Stimulated activated CD4-positive, alpha-beta T cell treated with anti-CD3 and anti-CD28 coated beads, Interleukin-2, amount 100 ng/mL, for 4 hours (primary cell): Measurements from ENCODE around the gene OR5AU1.

Source experiments
- DNase-seq: peaks from one replicate; pipeline ENCODE4 v3.0.0-alpha.2; 2020; ENCODE audit warnings: low read depth

Gene OR5AU1

DNA sequence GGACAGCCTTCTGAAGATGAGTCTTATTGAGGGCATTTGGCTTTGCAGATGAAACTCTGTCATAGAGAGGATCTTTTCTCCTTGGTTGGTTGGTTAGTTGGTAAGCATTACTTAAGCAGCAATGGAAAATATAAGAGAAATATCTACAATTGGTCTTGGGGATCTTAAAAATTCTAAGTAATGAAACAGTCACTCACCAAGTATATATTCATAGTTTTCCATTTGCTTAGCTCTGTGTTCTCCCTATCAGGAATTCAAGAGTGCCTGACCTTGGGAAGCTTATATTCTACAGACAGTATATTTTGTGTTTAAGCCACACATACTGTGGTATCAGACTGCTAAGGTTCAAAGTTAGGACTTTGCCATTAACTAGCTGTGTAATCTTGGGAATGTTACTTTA lies at the start of gene OR5AU1:
Gene OR5AU1 (minus strand): TSS at position 101 of the 400 bp plus-strand sequence. CDS start 191 bp downstream, outside the sequence.
- DNase-seq, result no peak

DNA sequence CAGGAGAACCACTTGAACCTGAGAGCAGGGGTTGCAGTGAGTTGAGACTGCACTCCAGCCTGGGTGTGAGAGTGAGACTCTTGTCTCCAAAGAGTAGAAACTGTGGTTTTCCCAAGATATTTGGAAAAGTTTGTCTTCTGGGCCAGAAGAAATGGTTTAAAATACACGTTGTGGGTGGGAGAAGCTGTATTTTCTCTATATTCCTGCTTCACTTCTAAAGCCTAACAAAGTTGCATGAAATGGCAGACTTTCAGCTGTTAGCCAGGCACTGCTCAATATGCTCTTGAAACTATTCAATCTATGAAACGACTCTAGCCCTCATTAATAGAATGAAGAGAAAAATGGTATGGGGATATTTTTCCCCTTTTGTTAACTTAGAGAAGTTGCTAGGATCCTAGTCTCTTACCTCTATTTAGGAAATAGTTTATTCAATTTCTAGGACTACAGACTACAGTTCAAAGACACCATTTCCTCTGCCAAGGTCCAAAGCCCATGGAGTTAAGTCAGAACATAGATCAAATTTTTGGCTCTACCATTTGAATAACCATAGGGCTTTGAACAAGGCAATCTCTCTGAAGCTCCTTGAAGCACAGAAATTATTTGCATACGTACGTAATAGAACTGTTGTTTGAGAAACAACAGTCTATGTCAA lies 49.3 kb upstream of the OR5AU1 start:
- no peak for DNase-seq

DNA sequence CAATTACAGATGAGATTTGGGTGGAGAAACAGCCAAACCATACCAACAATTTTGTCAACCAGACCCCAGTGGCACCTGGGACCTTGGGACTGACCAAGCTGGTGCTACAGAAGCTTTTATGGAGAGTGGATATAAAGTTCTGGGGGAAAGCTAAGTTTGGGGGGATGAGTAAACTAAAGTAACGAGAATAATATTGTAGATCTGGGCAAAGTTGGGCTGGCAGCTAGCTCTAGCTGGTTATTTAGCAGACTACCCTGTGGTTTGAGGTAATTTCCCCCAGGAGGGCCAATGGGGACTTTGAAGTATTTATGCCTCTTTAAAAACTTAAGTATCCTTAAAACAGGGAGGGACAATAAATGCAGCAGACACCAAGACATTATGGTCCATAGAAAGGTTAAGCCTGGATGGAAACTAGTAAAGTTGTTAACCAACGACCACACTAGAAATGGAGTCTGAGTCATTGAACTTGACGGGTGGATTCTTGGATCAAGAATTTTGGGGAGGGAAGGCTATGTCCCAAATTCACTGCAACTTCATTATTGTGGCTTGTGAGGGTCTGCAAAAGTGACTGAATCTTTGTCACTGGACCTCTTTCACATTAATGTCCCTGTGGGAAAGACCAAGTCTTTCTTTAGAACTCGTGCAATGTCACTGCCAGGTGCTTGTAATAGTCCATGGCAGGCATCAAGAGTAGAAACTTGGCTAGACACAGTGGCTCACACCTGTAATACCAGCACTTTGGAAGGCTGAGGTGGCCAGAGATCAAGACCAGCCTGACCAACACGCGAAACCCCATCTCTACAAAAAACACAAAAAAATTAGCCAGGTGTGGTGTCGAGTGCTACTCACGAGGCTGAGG lies 48.5 kb upstream of the OR5AU1 start:
- DNase-seq, result no peak

DNA sequence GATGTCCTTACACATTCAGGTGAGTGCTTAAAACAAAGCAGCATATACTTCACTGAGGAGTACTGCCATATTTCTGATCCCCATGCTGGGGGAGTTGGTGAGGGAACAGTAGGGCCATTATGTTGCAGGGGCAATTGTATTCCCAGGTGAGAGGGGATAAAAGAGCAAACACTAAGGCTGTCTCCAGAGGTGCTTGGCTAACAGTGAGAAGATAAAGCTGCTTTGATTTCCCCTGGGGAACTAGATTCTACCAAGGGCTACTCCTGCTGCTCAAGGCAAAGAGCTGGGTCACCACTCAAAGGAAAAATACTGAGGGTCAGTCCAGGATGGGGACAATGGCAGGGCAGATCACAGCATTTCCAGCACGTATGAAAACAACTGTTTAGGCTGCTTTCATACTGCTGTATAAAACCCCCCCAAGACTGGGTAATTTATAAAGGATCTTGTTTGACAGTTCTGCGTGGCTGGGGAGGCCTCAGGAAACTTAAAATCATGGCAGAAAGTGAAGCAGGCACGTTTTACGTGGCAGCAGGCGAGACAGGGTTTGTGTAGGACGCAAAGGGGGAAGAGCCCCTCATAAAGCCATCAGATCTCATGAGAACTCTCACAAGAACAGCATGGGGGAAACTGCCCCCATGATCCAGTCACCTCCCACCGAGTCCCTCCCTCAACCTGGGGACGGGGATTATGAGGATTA lies 47.8 kb upstream of the OR5AU1 start:
- DNase-seq, result no peak

DNA sequence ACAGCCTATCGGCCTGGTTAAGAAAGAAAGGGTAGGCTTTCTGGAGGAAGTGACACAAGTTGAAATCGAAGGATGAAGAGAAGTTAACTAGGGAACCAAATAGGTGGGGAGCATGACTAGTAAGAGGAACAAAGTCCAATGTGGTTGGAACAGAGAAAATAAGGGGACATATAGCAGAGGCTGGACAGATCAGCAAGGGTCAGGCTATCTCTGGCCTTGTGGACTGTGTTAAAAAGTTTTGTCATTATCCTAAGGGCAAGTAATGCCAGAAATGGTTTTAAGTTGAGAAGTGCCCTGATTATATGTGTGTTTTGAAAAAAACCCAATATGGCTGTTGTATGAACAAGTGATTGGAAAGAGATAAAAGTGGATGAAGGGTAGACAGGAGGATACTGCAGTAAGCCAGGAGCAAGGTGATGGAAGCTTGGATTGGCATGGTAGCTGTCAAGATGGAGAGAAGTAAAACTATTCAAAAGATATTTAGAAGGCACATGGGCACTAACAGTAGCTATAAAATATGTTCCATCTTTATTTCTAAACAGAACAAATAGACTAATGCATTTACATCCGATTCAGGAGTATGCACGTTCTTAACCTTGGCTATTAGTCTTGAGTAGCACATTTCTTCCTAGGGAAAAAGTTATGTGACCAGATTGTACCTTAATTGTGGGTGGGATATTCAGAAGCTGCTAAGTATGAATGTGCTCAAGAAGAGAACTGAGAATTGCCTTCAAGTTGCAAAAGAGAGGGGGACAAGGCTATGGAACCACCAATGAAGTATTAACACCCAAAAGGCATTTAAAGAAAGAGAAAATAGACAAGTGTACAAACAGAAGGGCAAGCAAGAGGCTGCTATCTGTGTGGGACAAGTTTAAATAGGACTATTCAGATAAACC lies 46.8 kb upstream of the OR5AU1 start:
- no peak for DNase-seq

DNA sequence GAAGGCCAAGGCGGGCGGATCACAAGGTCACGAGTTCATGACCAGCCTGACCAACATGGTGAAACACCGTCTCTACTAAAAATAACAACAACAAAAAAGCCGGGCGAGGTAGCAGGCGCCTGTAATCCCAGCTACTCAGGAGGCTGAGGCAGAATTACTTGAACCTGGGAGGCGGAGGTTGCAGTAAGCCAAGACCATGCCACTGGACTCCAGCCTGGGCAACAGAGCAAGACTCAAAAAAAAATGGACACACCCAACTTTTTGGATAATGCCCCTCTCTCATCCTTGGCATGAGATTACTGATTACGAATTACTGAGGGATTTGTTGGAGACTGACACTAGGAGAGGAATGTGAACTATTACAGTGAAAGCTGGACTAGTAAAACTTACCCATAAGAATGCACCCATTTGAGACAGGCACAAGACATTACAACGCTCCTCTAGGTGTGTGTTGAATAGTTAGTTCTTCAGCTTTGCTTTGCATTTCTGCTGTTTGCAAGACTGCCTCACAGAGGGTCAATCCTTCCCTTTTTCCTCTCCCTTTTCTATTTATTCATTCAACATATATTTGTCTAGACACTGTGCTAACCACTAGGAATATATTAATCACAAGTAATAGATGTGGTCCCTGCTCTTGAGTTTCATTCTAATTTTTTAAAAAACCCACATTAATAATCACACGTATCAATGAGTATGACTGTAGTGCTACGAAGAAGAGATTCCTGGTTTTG lies 46.0 kb upstream of the OR5AU1 start:
- no peak for DNase-seq

DNA sequence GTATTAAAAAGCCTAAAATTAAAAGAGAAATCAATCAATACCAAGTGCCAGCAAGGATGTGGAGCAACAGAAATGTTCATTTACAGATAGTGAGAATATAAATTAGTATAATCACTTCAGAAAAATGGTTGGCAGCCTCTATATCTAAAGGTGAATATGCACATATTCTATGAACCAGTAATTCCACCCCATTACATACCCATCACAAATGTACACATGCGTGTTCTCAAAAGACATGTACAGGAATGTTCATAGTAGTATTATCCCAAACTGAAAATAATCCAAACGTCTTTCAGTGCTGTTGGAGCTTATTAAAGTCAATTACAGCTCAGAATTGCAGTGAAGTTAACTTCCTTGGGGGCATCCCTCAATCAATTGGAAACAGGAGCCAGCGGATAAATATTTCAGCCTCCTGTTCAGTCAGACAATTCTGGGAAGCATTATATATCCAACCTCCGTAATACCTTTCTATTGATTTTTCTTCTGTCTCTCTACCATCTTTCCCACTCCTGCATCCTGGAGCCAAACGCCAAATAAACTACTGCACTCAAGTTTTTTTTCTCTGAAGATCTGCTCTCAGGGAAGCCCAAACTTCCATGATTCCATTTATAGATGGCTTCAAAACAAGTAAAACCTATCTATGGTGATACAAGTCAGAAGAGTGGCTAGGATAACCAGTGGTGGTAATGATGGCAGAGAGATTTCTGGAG lies 45.0 kb upstream of the OR5AU1 start:
- no peak for DNase-seq

DNA sequence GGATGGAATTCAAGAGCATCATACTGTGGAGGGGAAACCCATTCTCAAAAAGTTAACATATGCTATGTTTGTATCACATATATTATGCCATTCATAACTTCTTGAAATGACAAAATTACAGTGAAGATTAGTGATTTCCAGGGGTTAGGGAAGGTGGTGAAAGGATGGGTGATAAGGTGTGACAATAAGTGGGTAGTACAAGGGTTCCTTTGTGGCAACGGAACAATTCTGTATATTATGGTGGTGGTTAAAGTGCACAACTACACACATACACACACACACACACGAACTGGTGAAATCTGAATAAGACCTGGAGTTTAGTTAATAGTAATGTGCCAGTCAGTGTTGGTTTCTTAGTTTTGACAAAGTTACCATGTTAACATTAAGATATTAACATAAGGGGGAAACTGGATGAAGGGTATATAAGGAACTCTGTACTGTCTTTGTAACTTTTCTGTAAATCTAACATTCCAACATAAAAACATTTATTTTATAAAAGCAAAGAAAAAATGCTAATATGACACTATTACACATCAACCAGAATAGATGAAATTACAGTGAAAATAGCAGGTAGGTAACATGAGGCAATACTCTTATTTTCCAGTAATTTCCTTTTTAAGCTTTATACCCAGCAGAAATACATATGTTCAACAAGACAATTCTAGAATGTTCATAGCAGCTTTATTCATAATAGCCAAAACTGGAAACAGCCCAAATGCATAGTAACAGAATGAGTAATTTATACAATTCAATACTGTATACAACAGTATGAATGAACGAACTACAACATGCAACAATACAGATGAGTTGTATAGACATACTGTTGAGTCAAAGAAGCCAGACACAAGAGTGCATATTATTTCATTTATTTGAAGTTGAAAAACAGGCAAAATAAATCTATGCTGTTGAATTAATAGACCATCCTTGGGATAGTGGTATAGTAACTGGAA lies 44.0 kb upstream of the OR5AU1 start:
- DNase-seq, result no peak

DNA sequence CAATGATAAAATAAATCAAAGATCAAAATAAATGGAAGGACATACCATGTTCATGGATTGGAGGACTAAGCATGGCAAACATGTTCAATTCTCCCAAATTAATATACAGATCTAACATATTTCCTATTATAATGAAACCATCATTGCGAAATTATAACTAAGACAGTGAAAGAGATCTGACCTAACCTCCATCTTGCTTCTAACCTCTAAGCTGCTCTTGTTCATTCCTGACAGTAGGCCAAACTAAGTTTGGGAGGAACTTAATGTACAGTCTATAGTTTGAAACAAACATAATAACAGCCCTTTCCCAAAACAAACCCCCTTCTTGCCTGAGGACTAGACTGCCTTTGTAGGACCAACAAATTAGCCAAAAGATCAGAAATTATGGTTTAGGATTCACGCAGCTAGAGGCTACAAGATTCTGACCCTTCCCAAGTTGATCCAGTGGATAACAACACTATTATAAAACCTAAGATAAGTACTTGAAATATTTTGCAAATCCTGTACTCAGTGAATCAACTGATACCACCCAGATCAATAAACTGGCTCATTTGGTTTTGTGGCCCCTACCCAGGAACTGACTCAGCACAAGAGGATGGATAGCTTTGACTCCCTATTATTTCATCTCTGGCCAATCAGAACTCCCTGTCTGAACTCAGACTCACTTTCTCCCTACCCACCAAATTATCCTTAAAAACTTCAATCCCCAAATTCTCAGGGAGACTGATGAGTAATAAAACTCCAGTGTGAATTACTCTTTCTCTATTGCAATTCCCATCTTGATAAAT lies 41.7 kb upstream of the OR5AU1 start:
- no peak for DNase-seq

DNA sequence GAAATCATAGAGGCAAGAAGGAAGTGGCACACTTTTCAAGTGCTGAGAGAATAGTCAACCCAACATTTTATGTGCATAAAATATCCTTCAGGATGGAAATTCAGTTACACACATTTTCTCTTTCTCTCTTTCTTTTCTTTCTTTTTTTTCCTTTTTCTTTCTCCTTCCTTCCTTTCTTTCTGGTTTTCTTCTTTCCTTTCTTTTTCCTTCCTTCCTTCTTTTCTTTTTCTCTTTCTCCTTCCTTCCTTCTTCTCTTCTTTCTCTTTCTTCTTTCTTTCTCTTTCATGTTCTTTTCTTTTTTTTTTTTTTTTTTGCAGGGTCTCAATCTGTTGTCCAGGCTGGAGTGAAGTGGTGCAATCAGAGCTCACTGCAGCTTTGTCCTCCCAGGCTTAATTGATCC lies 38.7 kb upstream of the OR5AU1 start:
- no peak for DNase-seq

DNA sequence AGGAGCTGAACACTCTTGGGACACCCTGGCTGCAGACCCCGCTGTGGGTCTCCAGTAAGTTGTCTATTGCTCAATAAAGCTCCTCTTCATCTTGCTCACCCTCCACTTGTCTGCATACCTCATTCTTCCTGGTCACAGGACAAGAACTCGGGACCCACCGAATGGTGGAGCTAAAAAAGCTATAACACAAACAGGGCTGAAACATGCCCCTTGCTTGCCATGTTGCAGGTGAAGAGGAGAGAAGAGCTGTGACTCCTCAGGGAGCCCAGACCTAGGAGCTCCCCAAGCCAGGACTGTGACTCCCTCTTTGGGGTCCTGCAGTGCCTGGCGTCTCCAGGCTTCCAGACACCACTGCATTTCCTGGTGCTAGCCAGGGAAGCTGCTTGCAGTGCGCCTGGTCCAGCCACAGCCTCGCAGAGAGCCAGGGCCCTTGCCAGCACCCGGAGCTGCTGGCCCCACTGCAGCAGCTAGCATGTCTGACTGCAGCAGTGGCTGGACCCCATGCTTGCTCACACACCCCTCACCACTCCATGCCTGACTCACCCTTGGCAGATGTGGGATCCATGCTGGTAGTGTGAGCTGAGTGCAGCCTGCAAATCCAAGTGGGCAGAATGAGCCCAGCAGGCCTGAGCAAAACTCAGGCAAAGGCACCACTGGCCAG lies 37.1 kb upstream of the OR5AU1 start:
- DNase-seq, result no peak

DNA sequence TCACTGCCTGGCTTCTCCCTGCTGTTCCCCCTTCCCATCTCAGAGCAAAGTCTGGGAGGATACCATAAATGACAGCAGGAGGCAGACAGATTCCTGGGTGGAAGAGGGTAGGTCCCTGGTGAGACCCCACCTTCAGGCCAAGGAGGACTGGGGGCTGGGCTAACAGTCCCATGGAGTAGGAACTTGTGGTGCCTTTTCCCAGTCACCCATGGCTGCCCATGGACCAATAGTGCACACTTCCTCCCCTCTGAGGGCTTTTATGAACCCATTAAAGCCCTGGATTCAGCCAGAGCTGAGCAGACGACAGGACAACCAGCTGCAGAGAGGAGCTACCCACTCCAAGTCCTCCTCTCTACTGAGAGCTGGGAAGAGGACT lies 36.6 kb upstream of the OR5AU1 start:
- DNase-seq, result no peak

DNA sequence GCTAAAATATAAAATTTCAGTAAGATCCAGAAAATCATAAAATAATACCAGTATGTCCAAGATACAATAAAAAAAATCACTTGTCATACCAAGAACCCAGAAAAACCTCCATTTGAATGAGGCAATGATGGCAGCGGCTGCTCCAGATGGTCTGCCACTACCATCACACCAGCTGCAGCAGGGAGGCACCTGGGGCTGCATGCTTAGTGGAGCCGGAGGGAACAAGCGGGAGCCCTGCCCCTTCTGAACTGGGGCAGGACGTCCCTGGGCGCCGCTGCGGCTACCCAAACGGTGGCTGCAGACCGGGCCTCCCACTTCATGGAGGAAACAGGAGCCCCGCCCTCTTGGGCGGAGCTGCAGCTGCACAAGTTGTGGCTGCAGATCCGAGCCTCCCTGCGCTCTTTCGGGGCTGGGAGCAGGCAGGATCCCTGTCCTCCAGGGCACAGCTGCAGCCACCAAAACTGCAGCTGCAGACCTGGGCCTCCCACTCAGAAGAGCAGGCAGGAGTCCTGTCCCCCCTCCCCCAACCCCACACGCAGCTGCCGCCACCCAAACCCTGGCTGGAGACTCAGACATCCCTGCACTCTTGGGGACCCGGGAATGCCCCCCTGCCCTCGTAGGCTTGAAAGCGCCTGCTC lies 36.1 kb upstream of the OR5AU1 start:
- DNase-seq, result no peak

DNA sequence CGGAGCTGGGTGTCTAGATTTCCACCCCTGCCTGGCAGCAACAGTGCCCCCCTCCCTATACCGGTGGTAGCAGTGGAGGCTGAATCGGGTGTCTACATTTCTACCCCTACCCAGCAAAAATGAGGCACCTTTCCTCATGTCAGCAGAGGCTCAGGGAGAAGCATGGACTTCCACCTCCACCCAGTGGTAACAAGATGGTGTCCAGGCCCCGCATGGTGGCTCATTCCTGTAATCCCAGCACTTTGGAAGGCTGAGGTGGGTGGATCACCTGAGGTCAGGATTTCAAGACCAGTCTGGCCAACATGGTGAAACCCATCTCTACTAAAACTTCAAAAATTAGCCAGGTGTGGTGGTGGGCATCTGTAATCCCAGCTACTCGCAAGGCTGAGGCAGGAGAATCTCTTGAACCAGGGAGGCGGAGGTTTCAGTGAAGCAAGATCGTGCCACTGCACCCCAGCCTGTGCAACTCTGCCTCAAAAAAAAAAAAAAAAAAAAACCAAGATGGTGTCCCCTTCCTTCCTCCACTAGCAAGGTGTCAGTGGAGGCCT lies 35.5 kb upstream of the OR5AU1 start:
- no peak for DNase-seq

DNA sequence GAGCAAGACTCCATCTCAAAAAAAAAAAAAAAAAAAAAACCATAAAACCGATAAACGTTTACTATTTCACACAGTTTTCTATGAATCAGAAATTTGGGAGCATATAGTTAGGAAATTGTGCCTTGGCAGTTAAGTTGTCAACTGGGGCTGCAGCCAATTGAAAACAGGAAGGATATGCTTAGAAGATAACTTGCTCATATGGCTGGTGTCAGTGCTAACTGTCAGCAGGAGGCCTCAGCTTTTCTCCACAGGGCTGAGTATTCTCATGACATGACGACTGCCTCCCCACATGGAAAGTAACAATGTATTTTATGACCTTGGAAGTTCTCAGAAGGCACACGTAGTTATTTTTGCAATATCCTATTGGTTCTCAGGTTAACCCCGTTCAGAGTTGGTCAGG lies 29.6 kb upstream of the OR5AU1 start:
- DNase-seq, result no peak

DNA sequence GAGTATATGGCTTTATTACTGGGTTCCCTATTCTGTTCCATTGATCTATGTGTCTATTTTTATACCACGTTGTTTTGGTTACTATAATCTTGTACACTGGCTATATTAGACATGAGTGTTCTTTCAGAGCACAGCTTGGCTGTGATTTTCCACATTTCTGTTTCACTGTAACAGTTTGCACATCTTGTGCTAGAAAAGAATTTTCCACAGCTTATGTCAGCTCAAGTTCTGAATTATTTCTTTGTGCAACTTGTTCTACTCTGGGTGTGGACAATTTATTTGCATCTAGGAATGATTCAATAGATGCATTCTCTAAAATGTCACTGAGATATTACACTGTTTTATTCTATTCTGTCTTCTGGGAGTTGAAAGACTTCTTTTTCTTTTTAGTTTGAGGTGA lies 28.4 kb upstream of the OR5AU1 start:
- DNase-seq, result no peak

DNA sequence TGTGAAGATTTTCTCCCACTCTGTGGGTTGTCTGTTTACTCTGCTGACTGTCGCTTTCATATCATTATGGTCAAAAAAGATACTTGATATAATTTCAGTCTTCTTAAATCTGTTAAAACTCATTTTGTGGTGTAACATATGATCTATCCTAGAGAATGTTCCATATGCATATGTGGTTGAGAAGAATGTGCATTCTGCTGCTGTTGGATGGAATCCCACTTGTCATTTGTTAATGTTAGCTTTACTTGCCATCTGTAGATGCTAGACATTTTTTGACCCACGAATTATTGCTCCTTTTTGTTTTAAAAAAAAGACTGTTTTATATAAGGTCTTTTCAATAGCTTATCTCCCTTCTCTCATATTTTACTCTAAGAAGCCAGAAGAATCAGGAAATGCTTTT lies 26.3 kb upstream of the OR5AU1 start:
- no peak for DNase-seq
